HCT116 (cell line): ENCODE results near the gene AP1B1. TPM values are rescaled to one million over a fixed set of nuclear protein-coding genes. Genes with fewer than 3 reads are reported as not detected.
"Not testable (repeated sequence)": the region's sequence is repeated elsewhere in the genome, so short reads cannot be mapped to it uniquely, and the experiment has no call there.

Experiments used
- ATAC-seq: fragments of 200-7000 bp; cut with Tn5 transposase; 2 replicates; pipeline ENCODE4 v1.9.1; 2020; ENCODE audit warnings: mild to moderate bottlenecking, moderate library complexity
- BruUV-seq: library from RNA; stranded (reverse); fragments of 400-500 nt; replicated peaks from 2 replicates; lab custom pipeline; 2021; lab: Mats Ljungman, UMichigan
- CTCF ChIA-PET: fragments of 300-600 bp; sonication (Branson Sonifier 250); formaldehyde crosslinking; loops from one replicate; lab custom pipeline; 2021; ENCODE audit warnings: antibody characterized with exemption; lab: Charles Lee
- POLR2A ChIA-PET: fragments of 300-600, 350-600 bp; sonication (Branson Sonifier 250); formaldehyde crosslinking; loops from one replicate; lab custom pipeline; 2021; ENCODE audit warnings: antibody characterized with exemption; lab: Charles Lee
- RAD21 ChIA-PET, 2 experiments: fragments of 300-600 bp; sonication (Branson Sonifier 250); formaldehyde crosslinking; loops; one replicate each; lab custom pipeline; 2023; ENCODE audit warnings: low total read pairs in 2 of 2; ENCODE audit not compliant: uncharacterized antibody in 2 of 2, unreplicated experiment in 2 of 2, low non-redundant PET in 1 of 2; lab: Charles Lee
- DNase-seq: peaks from one replicate; pipeline ENCODE4 v3.0.0-alpha.2; 2010; ENCODE audit warnings: low read depth, low spot score
- H2AFZ ChIP-seq: fragments of 200-600 bp; shearing (Covaris generic), sonication (generic); 2 replicates; pipeline ENCODE4 v1.6.1; 2017; ENCODE audit warnings: low read depth, mixed run types, mixed read lengths, antibody characterized with exemption, low read length; ENCODE audit not compliant: poor library complexity, severe bottlenecking
- H3K27ac ChIP-seq: 2 replicates; pipeline ENCODE4 v1.5.1; 2012; ENCODE audit warnings: low read depth, low read length
- H3K27me3 ChIP-seq: fragments of 200-600 bp; sonication (generic); 2 replicates; pipeline ENCODE4 v1.6.1; 2016; ENCODE audit warnings: mixed run types, low read length, mixed read lengths; ENCODE audit not compliant: insufficient read depth
- H3K36me3 ChIP-seq, 2 experiments: fragments of 200-500 bp in 1 of 2; fragments of 200-600 bp in 1 of 2; sonication (Bioruptor generic) in 1 of 2; sonication (generic) in 1 of 2; 2 replicates each; pipeline versions ENCODE4 v1.5.1 to v1.6.1; 2014 to 2016; ENCODE audit warnings: low read length in 2 of 2, inconsistent platforms in 1 of 2, mixed read lengths in 1 of 2, mixed run types in 1 of 2; ENCODE audit not compliant: insufficient read depth in 2 of 2, control insufficient read depth in 1 of 2
- H3K4me1 ChIP-seq, 2 experiments: fragments of 200-600 bp in 1 of 2; sonication (generic) in 1 of 2; 2 replicates each; pipeline versions ENCODE4 v1.5.1 to v1.6.1; 2012 to 2017; ENCODE audit warnings: low read length in 2 of 2, inconsistent platforms in 1 of 2, mild to moderate bottlenecking in 1 of 2, mixed read lengths in 1 of 2, mixed run types in 1 of 2, moderate library complexity in 1 of 2; ENCODE audit not compliant: insufficient read depth in 2 of 2, control insufficient read depth in 1 of 2
- H3K4me2 ChIP-seq: fragments of 200-600 bp; sonication (generic); 2 replicates; pipeline ENCODE4 v1.6.1; 2017; ENCODE audit warnings: mixed run types, low read length, mixed read lengths
- H3K4me3 ChIP-seq, 2 experiments: fragments of 200-600 bp in 1 of 2; sonication (generic) in 1 of 2; replicated peaks in 1 of 2; 2 replicates each; pipeline ENCODE4 v1.5.1; 2011 to 2016; ENCODE audit warnings: low read length in 2 of 2, control low read depth in 1 of 2, low read depth in 1 of 2, mild to moderate bottlenecking in 1 of 2, mixed read lengths in 1 of 2, mixed run types in 1 of 2
- H3K79me2 ChIP-seq: fragments of 200-600 bp; sonication (generic); 2 replicates; pipeline ENCODE4 v1.6.1; 2017; ENCODE audit warnings: mild to moderate bottlenecking, mixed run types, low read length, moderate library complexity, mixed read lengths; ENCODE audit not compliant: insufficient read depth
- H3K9ac ChIP-seq: fragments of 200-600 bp; sonication (generic); 2 replicates; pipeline ENCODE4 v1.6.1; 2016; ENCODE audit warnings: low read length, mixed read lengths
- H3K9me2 ChIP-seq: fragments of 200-600 bp; sonication (generic), shearing (Covaris generic); 2 replicates; pipeline ENCODE4 v1.6.1; 2017; ENCODE audit warnings: mixed run types, mild to moderate bottlenecking, moderate library complexity; ENCODE audit not compliant: insufficient read depth
- H3K9me3 ChIP-seq, 2 experiments: fragments of 200-500 bp in 1 of 2; fragments of 200-600 bp in 1 of 2; sonication (Bioruptor generic) in 1 of 2; sonication (generic) in 1 of 2; 2 replicates each; pipeline ENCODE4 v1.6.1; 2014 to 2017; ENCODE audit warnings: low read length in 2 of 2, mixed read lengths in 2 of 2, inconsistent platforms in 1 of 2, low read depth in 1 of 2, mild to moderate bottlenecking in 1 of 2, mixed run types in 1 of 2, moderate library complexity in 1 of 2; ENCODE audit not compliant: control insufficient read depth in 1 of 2, insufficient read depth in 1 of 2
- H4K20me1 ChIP-seq: fragments of 200-600 bp; sonication (generic), shearing (Covaris generic); 2 replicates; pipeline ENCODE4 v1.6.1; 2017; ENCODE audit warnings: mixed run types, mild to moderate bottlenecking, moderate library complexity; ENCODE audit not compliant: insufficient read depth
- ELF1 ChIP-seq: IDR thresholded peaks from 2 replicates; pipeline ENCODE4 v1.6.1; 2012; ENCODE audit warnings: low read depth, borderline replicate concordance
- EZH2phosphoT487 ChIP-seq: fragments of 200-600 bp; IDR thresholded peaks from 2 replicates; pipeline ENCODE4 v1.6.1; 2018; ENCODE audit warnings: antibody characterized with exemption, borderline replicate concordance
- POLR2AphosphoS5 ChIP-seq: IDR thresholded peaks from 2 replicates; pipeline ENCODE4 v1.6.1; 2011; ENCODE audit warnings: mild to moderate bottlenecking, low read depth, low read length, moderate library complexity
- RAD21 ChIP-seq: IDR thresholded peaks from 2 replicates; pipeline ENCODE4 v1.6.1; 2012; ENCODE audit warnings: low read depth, mild to moderate bottlenecking
- SRF ChIP-seq: IDR thresholded peaks from 2 replicates; pipeline ENCODE4 v1.6.1; 2012; ENCODE audit warnings: low read depth
- intact Hi-C: fragments of 100-400 bp; cut with micrococcal nuclease; formaldehyde crosslinking; loops from 2 replicates; pipeline ENCODE4 v1.10.0; 2022
- total RNA-seq: library from RNA; stranded (reverse); gene quantifications from one replicate; pipeline ENCODE4 v1.2.1, GENCODE V29; 2021; ENCODE audit not compliant: unreplicated experiment
- TF ChIP-seq, protein P1 (sequence below), 3 experiments: fragments of 200-600 bp in 1 of 3; sonication (generic) in 1 of 3; IDR thresholded peaks in 2 of 3; conservative IDR thresholded peaks in 1 of 3; 2 replicates each; pipeline ENCODE4 v1.5.1; 2012 to 2017; ENCODE audit warnings: low read depth in 2 of 3, low read length in 2 of 3, antibody characterized with exemption in 1 of 3, borderline replicate concordance in 1 of 3, control low read depth in 1 of 3, mild to moderate bottlenecking in 1 of 3, mixed read lengths in 1 of 3, mixed run types in 1 of 3, moderate library complexity in 1 of 3; ENCODE audit not compliant: insufficient read depth in 1 of 3
- TF ChIP-seq, protein P2 (sequence below): IDR thresholded peaks from 2 replicates; pipeline ENCODE4 v1.6.1; 2012; ENCODE audit warnings: low read depth

Gene AP1B1
- total RNA-seq, 1 experiment from 2014 or later = 60.4 TPM

DNA sequence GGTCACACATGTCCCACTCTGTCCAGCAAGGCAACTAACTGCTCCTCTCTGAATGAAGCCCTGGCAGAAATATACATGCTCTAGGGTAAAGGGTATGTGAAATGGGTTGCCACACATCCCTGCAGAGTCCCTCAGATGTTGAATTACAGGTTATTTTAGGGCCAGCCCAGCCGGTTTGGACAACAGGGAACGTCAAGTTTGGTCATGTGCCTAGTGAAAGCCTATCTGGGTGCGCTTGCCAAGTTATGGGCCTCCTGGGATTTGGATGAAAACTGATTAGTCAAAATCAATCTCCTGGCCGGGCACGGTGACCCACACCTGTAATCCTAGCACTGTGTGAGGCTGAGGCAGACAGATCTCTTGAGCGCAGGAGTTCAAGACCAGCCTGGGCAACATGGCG is 10.4 kb downstream of the AP1B1 start:
- ATAC-seq = no peak
- intact Hi-C loops = no loop called here
- Histone ChIP-seq H3K4me3 (no peak overlapping the region), H3K79me2 (peaks cover 63% of the 10 kb centered on the region), H3K9me2 (no peaks in the 10 kb centered on the region), H3K27me3 (no peaks in the 10 kb centered on the region), H3K4me2 (no peak overlapping the region), H3K36me3 (peaks cover 0 to 2% of the 10 kb centered on the region in 2 experiments; a peak in 2 of 4 replicates), H4K20me1 (no peaks in the 10 kb centered on the region), H3K9me3 (no peaks in the 10 kb centered on the region), H3K9ac (no peak overlapping the region), H3K4me1 (peaks cover 5 to 21% of the 10 kb centered on the region in 2 experiments), H3K27ac (peak overlapping the region; percentile 26), H2AFZ (no peak overlapping the region)
- TF ChIP-seq, protein P1, sequence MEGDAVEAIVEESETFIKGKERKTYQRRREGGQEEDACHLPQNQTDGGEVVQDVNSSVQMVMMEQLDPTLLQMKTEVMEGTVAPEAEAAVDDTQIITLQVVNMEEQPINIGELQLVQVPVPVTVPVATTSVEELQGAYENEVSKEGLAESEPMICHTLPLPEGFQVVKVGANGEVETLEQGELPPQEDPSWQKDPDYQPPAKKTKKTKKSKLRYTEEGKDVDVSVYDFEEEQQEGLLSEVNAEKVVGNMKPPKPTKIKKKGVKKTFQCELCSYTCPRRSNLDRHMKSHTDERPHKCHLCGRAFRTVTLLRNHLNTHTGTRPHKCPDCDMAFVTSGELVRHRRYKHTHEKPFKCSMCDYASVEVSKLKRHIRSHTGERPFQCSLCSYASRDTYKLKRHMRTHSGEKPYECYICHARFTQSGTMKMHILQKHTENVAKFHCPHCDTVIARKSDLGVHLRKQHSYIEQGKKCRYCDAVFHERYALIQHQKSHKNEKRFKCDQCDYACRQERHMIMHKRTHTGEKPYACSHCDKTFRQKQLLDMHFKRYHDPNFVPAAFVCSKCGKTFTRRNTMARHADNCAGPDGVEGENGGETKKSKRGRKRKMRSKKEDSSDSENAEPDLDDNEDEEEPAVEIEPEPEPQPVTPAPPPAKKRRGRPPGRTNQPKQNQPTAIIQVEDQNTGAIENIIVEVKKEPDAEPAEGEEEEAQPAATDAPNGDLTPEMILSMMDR (IDR thresholded peaks at IDR 0.05 in 2 of 3, conservative IDR thresholded peaks at IDR 0.05 in 1 of 3; ENCODE audit: borderline replicate concordance in 1 of 3, insufficient read depth in 1 of 3, low read depth in 2 of 3, low read length in 2 of 3) = no peak
- TF ChIP-seq EZH2phosphoT487 (no peak), SRF (no peak), RAD21 (no peak), POLR2AphosphoS5 (no peak), ELF1 (no peak)
- TF ChIP-seq, protein P2, sequence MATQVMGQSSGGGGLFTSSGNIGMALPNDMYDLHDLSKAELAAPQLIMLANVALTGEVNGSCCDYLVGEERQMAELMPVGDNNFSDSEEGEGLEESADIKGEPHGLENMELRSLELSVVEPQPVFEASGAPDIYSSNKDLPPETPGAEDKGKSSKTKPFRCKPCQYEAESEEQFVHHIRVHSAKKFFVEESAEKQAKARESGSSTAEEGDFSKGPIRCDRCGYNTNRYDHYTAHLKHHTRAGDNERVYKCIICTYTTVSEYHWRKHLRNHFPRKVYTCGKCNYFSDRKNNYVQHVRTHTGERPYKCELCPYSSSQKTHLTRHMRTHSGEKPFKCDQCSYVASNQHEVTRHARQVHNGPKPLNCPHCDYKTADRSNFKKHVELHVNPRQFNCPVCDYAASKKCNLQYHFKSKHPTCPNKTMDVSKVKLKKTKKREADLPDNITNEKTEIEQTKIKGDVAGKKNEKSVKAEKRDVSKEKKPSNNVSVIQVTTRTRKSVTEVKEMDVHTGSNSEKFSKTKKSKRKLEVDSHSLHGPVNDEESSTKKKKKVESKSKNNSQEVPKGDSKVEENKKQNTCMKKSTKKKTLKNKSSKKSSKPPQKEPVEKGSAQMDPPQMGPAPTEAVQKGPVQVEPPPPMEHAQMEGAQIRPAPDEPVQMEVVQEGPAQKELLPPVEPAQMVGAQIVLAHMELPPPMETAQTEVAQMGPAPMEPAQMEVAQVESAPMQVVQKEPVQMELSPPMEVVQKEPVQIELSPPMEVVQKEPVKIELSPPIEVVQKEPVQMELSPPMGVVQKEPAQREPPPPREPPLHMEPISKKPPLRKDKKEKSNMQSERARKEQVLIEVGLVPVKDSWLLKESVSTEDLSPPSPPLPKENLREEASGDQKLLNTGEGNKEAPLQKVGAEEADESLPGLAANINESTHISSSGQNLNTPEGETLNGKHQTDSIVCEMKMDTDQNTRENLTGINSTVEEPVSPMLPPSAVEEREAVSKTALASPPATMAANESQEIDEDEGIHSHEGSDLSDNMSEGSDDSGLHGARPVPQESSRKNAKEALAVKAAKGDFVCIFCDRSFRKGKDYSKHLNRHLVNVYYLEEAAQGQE = no peak
- ChIA-PET CTCF (no interaction called here), RAD21 (no interaction called here), POLR2A (no interaction called here)
- DNase-seq = no peak
- no TSS peak for BruUV-seq

DNA sequence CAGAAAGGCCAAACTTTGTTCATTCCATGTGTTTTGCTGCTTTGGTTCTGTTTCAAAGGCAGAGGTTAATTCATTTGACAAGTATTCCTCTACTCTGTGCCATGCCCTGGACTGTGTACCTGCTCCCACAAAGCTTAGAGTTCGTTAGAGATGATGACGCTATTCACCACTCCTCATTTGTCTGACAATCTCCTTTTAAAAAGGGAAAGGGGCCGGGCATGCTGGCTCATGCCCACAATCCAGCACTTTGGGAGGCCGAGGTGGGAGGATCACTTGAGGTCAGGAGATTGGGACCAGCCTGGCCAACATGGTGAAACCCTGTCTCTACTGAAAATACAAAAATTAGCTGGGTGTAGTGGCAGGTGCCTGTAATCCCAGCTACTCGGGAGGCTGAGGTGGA is 11.7 kb downstream of the AP1B1 start:
- ATAC-seq, H3K4me3 ChIP-seq, DNase-seq, H3K9ac ChIP-seq, BruUV-seq, RAD21 ChIA-PET, H3K4me2 ChIP-seq, intact Hi-C loops, H3K27ac ChIP-seq, H3K27me3 ChIP-seq, H3K9me3 ChIP-seq, H2AFZ ChIP-seq, H4K20me1 ChIP-seq, H3K9me2 ChIP-seq, POLR2A ChIA-PET, CTCF ChIA-PET, H3K36me3 ChIP-seq: not testable (repeated sequence)
- Histone ChIP-seq H3K79me2 (peaks cover 65% of the 10 kb centered on the region), H3K4me1 (peaks cover 5 to 21% of the 10 kb centered on the region in 2 experiments)
